ENCODE data around the gene TTC22. TPM values are rescaled to one million over a fixed set of nuclear protein-coding genes. Genes with fewer than 3 reads are reported as not detected.

Gene TTC22
- total RNA-seq, 1 donor from 2014 or later: 2.4 TPM

DNA sequence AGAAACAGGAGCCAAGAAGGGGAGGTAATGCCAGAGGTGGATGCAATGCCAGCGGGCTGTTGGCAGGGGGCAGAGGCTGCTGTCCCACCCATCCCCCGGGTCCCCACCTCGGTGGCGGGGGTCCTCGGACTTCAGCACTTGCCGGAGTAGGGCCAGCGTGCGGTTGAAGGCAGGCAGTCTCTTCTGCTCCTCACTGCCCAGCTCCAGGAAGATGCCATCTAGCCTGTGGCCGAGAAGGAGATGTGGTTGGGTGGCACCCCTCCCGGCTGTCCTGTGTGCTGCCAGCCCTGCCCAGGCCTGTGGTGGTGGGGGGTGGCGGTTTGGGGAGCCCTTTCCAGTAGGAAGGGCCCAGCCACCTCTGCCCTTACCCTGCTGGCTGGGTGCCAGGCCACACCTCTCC is 13.5 kb downstream of the TTC22 start:
- no peak for DNase-seq (ENCODE audit: low spot score, unreplicated experiment)
- no peak overlapping the region for H3K27ac Mint-ChIP-seq
- H3K9me3 Mint-ChIP-seq (ENCODE audit: low read depth): peaks cover 3% of the 10 kb centered on the region
- no peak overlapping the region for H3K4me3 Mint-ChIP-seq (ENCODE audit: low read depth)
- H3K27me3 Mint-ChIP-seq: peaks cover 21% of the 10 kb centered on the region
- no peaks in the 10 kb centered on the region for H3K4me1 Mint-ChIP-seq (ENCODE audit: low read depth)
- H3K36me3 Mint-ChIP-seq (ENCODE audit: insufficient read depth): no peaks in the 10 kb centered on the region
- TF ChIP-seq CTCF (IDR thresholded peaks at IDR 0.05; ENCODE audit: unreplicated experiment): no peak

DNA sequence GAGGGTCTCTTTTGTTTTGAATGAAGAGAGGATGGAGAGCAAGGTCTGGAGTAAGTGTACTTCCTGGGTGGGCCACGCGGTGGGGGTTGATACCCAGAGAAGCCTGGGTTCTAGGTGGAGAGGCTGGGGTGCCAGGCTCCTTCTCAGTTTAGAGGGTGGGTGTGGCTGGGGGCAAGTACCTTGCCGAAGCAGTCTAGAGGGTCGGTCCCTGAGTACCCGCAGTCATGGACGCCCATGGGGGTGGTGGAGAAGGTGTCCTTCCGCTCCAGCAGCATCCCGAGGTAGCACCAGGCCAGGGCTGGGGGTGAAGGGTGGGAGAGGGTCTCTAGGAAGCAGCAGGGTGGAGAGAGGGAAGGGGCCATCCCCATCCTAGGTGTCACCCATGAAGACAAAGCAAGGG is 14.3 kb downstream of the TTC22 start:
- H3K27ac Mint-ChIP-seq: no peak overlapping the region
- peaks cover 29% of the 10 kb centered on the region for H3K27me3 Mint-ChIP-seq
- TF ChIP-seq CTCF (IDR thresholded peaks at IDR 0.05; ENCODE audit: unreplicated experiment): no peak

GRCh38 chr1:54784066-54784465 is 17.1 kb downstream of the TTC22 start:
- no peak for DNase-seq (ENCODE audit: low spot score, unreplicated experiment)
- H3K27me3 Mint-ChIP-seq: peaks cover 40% of the 10 kb centered on the region

More for the DNA sequence above, 14.3 kb downstream of the TTC22 start:
- Mint-ChIP-seq H3K4me1 (ENCODE audit: low read depth) (no peaks in the 10 kb centered on the region), H3K36me3 (ENCODE audit: insufficient read depth) (no peaks in the 10 kb centered on the region), H3K4me3 (ENCODE audit: low read depth) (no peak overlapping the region), H3K9me3 (ENCODE audit: low read depth) (no peaks in the 10 kb centered on the region)
- DNase-seq (ENCODE audit: low spot score, unreplicated experiment): no peak

GRCh38 chr1:54782588-54782987 is 18.5 kb downstream of the TTC22 start:
- Mint-ChIP-seq H3K27me3 (peaks cover 53% of the 10 kb centered on the region), H3K27ac (no peak overlapping the region), H3K36me3 (ENCODE audit: insufficient read depth) (no peaks in the 10 kb centered on the region), H3K9me3 (ENCODE audit: low read depth) (no peaks in the 10 kb centered on the region), H3K4me3 (ENCODE audit: low read depth) (no peak overlapping the region), H3K4me1 (ENCODE audit: low read depth) (no peaks in the 10 kb centered on the region)
- DNase-seq (ENCODE audit: low spot score, unreplicated experiment): no peak
- TF ChIP-seq CTCF (IDR thresholded peaks at IDR 0.05; ENCODE audit: unreplicated experiment): no peak

More at GRCh38 chr1:54784066-54784465, 17.1 kb downstream of the TTC22 start:
- Mint-ChIP-seq H3K9me3 (ENCODE audit: low read depth) (no peaks in the 10 kb centered on the region), H3K4me3 (ENCODE audit: low read depth) (no peak overlapping the region), H3K27ac (no peak overlapping the region), H3K36me3 (ENCODE audit: insufficient read depth) (no peaks in the 10 kb centered on the region), H3K4me1 (ENCODE audit: low read depth) (no peaks in the 10 kb centered on the region)
- TF ChIP-seq CTCF (IDR thresholded peaks at IDR 0.05; ENCODE audit: unreplicated experiment): no peak

DNA sequence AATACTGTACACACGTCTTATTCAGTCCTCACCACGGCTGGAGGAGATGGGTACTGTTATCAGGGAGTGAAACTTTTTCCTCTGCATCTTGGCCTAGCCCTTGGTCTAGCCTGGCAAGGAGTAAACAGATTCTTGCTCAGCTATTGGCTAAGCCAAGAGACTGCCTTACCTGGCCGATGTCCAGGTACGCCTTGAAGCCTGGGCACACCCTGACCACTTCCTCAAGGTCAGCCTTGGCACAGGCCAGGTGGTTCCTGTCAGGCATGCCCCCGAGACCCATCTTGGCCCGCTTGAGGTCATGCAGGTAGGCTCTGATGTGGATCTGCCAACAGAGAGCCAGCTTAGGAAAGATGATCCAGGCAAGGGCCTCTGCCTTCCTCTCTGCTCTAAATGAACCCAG is 19.0 kb downstream of the TTC22 start:
- Mint-ChIP-seq H3K4me3 (ENCODE audit: low read depth) (no peak overlapping the region), H3K27me3 (peaks cover 51% of the 10 kb centered on the region)

More for the DNA sequence above, 19.0 kb downstream of the TTC22 start:
- Mint-ChIP-seq H3K4me1 (ENCODE audit: low read depth) (no peaks in the 10 kb centered on the region), H3K9me3 (ENCODE audit: low read depth) (no peaks in the 10 kb centered on the region), H3K27ac (no peak overlapping the region), H3K36me3 (ENCODE audit: insufficient read depth) (no peaks in the 10 kb centered on the region)
- TF ChIP-seq CTCF (IDR thresholded peaks at IDR 0.05; ENCODE audit: unreplicated experiment): no peak
- no peak for DNase-seq (ENCODE audit: low spot score, unreplicated experiment)

Measured in progenitor cell of endocrine pancreas (in vitro differentiated cells).